Tibial artery (tissue), 4 donors: ENCODE results near the gene ETFDH.

Experiments used
- DNase-seq, 2 donors: peaks; one replicate each; pipeline ENCODE4 v3.0.0-alpha.2; 2019
- H3K27ac ChIP-seq, 2 donors: fragments of 200-600 bp; sonication (generic) in 1 of 2; 1 replicate in 1 of 2; 2 replicates in 1 of 2; pipeline ENCODE4 v1.5.1; 2018 to 2019; ENCODE audit warnings: mild to moderate bottlenecking in 1 of 2
- H3K27me3 ChIP-seq, 2 donors: fragments of 200-600 bp; sonication (generic) in 1 of 2; one replicate each; pipeline versions ENCODE4 v1.5.1 to v1.6.0; 2016 to 2019
- H3K36me3 ChIP-seq, 3 donors: fragments of 200-600 bp; sonication (generic) in 2 of 3; one replicate each; pipeline ENCODE4 v1.5.1; 2016 to 2019; ENCODE audit warnings: mild to moderate bottlenecking in 2 of 3
- H3K4me1 ChIP-seq, 4 donors: fragments of 200-600 bp; sonication (generic) in 2 of 4; 1 replicate in 3 of 4; 2 replicates in 1 of 4; pipeline ENCODE4 v1.5.1; 2016 to 2019
- H3K4me3 ChIP-seq, 2 donors: fragments of 200-600 bp; sonication (generic) in 1 of 2; 1 replicate in 1 of 2; 2 replicates in 1 of 2; pipeline ENCODE4 v1.5.1; 2018 to 2019; ENCODE audit warnings: mild to moderate bottlenecking in 2 of 2
- H3K9me3 ChIP-seq, 3 donors: fragments of 200-600 bp; sonication (generic) in 1 of 3; one replicate each; pipeline ENCODE4 v1.5.1; 2016 to 2019
- intact Hi-C: fragments of 100-400 bp; cut with DNase I; formaldehyde crosslinking; loops from one replicate; pipeline ENCODE4 v1.15.0; 2023; ENCODE audit warnings: low total_unique reads
- TF ChIP-seq, protein P1 (sequence below), 2 experiments: fragments of 200-600 bp in 1 of 2; fragments of 450-650 bp in 1 of 2; IDR thresholded peaks; one replicate each; pipeline ENCODE4 v1.5.1; 2017 to 2019; ENCODE audit warnings: antibody characterized with exemption in 2 of 2, mild to moderate bottlenecking in 1 of 2, moderate library complexity in 1 of 2

Gene ETFDH

GRCh38 chr4:158664806-158665205 lies 7.3 kb upstream of the ETFDH start:
- TF ChIP-seq, protein P1, sequence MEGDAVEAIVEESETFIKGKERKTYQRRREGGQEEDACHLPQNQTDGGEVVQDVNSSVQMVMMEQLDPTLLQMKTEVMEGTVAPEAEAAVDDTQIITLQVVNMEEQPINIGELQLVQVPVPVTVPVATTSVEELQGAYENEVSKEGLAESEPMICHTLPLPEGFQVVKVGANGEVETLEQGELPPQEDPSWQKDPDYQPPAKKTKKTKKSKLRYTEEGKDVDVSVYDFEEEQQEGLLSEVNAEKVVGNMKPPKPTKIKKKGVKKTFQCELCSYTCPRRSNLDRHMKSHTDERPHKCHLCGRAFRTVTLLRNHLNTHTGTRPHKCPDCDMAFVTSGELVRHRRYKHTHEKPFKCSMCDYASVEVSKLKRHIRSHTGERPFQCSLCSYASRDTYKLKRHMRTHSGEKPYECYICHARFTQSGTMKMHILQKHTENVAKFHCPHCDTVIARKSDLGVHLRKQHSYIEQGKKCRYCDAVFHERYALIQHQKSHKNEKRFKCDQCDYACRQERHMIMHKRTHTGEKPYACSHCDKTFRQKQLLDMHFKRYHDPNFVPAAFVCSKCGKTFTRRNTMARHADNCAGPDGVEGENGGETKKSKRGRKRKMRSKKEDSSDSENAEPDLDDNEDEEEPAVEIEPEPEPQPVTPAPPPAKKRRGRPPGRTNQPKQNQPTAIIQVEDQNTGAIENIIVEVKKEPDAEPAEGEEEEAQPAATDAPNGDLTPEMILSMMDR (IDR thresholded peaks at IDR 0.05): no peak
- Histone ChIP-seq H3K36me3 (no peaks in the 10 kb centered on the region), H3K4me1 (no peaks in the 10 kb centered on the region), H3K27ac (no peak overlapping the region), H3K4me3 (no peak overlapping the region), H3K9me3 (no peaks in the 10 kb centered on the region), H3K27me3 (no peaks in the 10 kb centered on the region)
- intact Hi-C loops: no loop called here
- no peak for DNase-seq

GRCh38 chr4:158666892-158667291 lies 5.2 kb upstream of the ETFDH start:
- no peak overlapping the region for H3K4me3 ChIP-seq
- no peaks in the 10 kb centered on the region for H3K27me3 ChIP-seq
- peaks cover 0 to 11% (median 6%) of the 10 kb centered on the region in 4 donors for H3K4me1 ChIP-seq
- no peaks in the 10 kb centered on the region for H3K9me3 ChIP-seq
- no peak for DNase-seq
- TF ChIP-seq, protein P1 (IDR thresholded peaks at IDR 0.05): no peak
- intact Hi-C loops: no loop called here
- no peaks in the 10 kb centered on the region for H3K36me3 ChIP-seq
- H3K27ac ChIP-seq: no peak overlapping the region

DNA sequence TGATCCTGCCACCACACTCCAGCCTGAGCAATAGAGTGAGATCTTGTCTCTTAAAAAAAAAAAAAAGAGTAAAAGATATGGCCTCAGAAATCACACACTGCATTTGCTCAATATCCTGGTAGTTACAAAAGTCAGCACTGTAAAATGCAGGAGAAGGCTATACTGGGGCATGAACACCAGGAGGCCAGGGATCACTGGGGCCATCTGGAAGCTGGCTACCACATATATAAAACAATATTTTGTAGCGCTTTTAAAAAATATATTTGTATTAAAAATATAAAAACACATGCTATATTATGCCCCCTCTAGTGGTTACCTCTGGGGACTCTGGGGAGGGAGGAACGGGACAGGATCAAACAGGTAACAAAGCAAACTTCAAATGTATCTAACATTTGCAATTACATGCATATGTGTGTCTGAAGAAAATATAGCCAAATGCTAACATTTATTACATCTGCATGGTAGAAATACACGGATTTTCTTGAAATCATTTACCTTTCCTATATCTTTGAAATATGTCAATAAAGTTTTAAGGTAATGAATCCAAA lies 4.4 kb upstream of the ETFDH start:
- H3K4me3 ChIP-seq: no peak overlapping the region
- H3K27ac ChIP-seq: no peak overlapping the region
- H3K36me3 ChIP-seq: no peaks in the 10 kb centered on the region
- intact Hi-C loops: no loop called here
- H3K27me3 ChIP-seq: no peaks in the 10 kb centered on the region
- H3K9me3 ChIP-seq: no peaks in the 10 kb centered on the region
- H3K4me1 ChIP-seq: peaks cover 0 to 13% (median 7%) of the 10 kb centered on the region in 4 donors
- TF ChIP-seq, protein P1 (IDR thresholded peaks at IDR 0.05): peak in 1 of 2 experiments; percentile 34
- no peak for DNase-seq

DNA sequence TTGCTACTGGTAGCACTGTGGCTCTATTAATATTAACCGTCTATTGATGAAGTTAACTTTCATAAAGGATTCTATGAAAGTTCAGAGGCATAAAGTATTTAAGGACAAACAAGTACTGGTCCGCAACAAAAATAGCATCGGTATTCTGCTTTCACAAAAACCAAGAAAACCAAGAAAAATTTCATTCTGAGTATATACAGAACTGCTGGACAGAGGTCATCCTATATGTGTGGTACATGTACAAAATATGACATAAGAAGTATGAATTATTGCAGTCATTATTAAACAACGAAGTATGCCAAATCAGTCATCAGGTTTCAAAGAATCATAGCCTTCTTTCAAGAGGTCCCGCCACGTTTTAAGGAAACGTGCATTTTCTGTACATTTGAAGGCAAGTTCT lies 2.8 kb upstream of the ETFDH start:
- TF ChIP-seq, protein P1 (IDR thresholded peaks at IDR 0.05): no peak
- H3K4me1 ChIP-seq: peaks cover 0 to 20% (median 14%) of the 10 kb centered on the region in 4 donors
- H3K27me3 ChIP-seq: no peaks in the 10 kb centered on the region
- no peak for DNase-seq
- H3K9me3 ChIP-seq: no peaks in the 10 kb centered on the region
- H3K36me3 ChIP-seq: no peaks in the 10 kb centered on the region
- no peak overlapping the region for H3K27ac ChIP-seq
- no peak overlapping the region for H3K4me3 ChIP-seq
- intact Hi-C loops: no loop called here

- H3K27ac ChIP-seq: peak overlapping the region; percentile 94 to 96
- DNase-seq: peak; percentile 42 to 74
- intact Hi-C loops: no loop called here
Measured at GRCh38 chr4:158670975-158671664, 976 bp upstream of the ETFDH start.

More at GRCh38 chr4:158670975-158671664, 976 bp upstream of the ETFDH start:
- TF ChIP-seq, protein P1 (IDR thresholded peaks at IDR 0.05): no peak
- H3K4me1 ChIP-seq: peaks cover 0 to 20% (median 14%) of the 10 kb centered on the region in 4 donors
- H3K4me3 ChIP-seq: peak overlapping the region; percentile 75 to 82
- no peaks in the 10 kb centered on the region for H3K9me3 ChIP-seq
- no peaks in the 10 kb centered on the region for H3K36me3 ChIP-seq
- no peaks in the 10 kb centered on the region for H3K27me3 ChIP-seq
